Gastroesophageal sphincter (tissue), 4 donors: ENCODE results near the gene ZFR. TPM values are rescaled to one million over a fixed set of nuclear protein-coding genes. Genes with fewer than 3 reads are reported as not detected.
"Not testable (repeated sequence)": the region's sequence is repeated elsewhere in the genome, so short reads cannot be mapped to it uniquely, and the experiment has no call there.

ENCODE experiments used
- ATAC-seq: fragments of 150-250 bp; one replicate; pipeline ENCODE4 v1.9.1; 2016; ENCODE audit warnings: mild to moderate bottlenecking, moderate library complexity
- H3K27ac ChIP-seq, 4 donors: fragments of 200-600 bp; sonication (generic) in 3 of 4; 1 replicate in 3 of 4; 2 replicates in 1 of 4; pipeline ENCODE4 v1.5.1; 2016 to 2019
- H3K27me3 ChIP-seq: fragments of 200-600 bp; sonication (generic); one replicate; pipeline ENCODE4 v1.5.1; 2019
- H3K36me3 ChIP-seq, 2 donors: fragments of 200-600 bp; sonication (generic); one replicate each; pipeline ENCODE4 v1.5.1; 2019; ENCODE audit warnings: control low read depth in 1 of 2
- H3K4me1 ChIP-seq, 3 donors: fragments of 200-600 bp; sonication (generic); 1 replicate in 2 of 3; 2 replicates in 1 of 3; pipeline ENCODE4 v1.5.1; 2016 to 2019; ENCODE audit warnings: control low read depth in 2 of 3
- H3K4me3 ChIP-seq, 2 donors: fragments of 200-600 bp; sonication (generic); one replicate each; pipeline ENCODE4 v1.5.1; 2019; ENCODE audit warnings: mild to moderate bottlenecking in 1 of 2, moderate library complexity in 1 of 2
- H3K9me3 ChIP-seq, 3 donors: fragments of 200-600 bp; sonication (generic); one replicate each; pipeline ENCODE4 v1.5.1; 2017 to 2019; ENCODE audit warnings: control low read depth in 2 of 3
- EP300 ChIP-seq: sonication (generic); formaldehyde crosslinking; IDR thresholded peaks from one replicate; pipeline ENCODE4 v1.6.1; 2017; ENCODE audit warnings: antibody characterized with exemption, mild to moderate bottlenecking
- POLR2A ChIP-seq, 2 donors: fragments of 450-650 bp; IDR thresholded peaks; one replicate each; pipeline ENCODE4 v1.6.1; 2017; ENCODE audit warnings: antibody characterized with exemption in 2 of 2, mild to moderate bottlenecking in 2 of 2, moderate library complexity in 1 of 2
- POLR2AphosphoS5 ChIP-seq: sonication (generic); formaldehyde crosslinking; IDR thresholded peaks from one replicate; pipeline ENCODE4 v1.6.1; 2017; ENCODE audit warnings: antibody characterized with exemption
- WGBS, 2 donors: methylation state at CpG; one replicate each; pipeline ENCODE4 v1.1.5; 2018; ENCODE audit warnings: low coverage in 1 of 2; 5-methylcytosine and 5-hydroxymethylcytosine counted together
- total RNA-seq, 4 donors: library from RNA; depleted of rRNA; stranded (reverse); fragments of >200 nt; gene quantifications; one replicate each; pipeline ENCODE4 v1.1.0, GENCODE V29; 2016
- TF ChIP-seq, protein P1 (sequence below), 4 experiments: fragments of 200-600 bp in 2 of 4; fragments of 450-650 bp in 2 of 4; sonication (generic) in 1 of 4; IDR thresholded peaks; one replicate each; pipeline ENCODE4 v1.5.1; 2017 to 2019; ENCODE audit warnings: antibody characterized with exemption in 4 of 4, mild to moderate bottlenecking in 2 of 4, moderate library complexity in 2 of 4

The ZFR gene
- total RNA-seq, 4 donors from 2014 or later = 92.9 to 108 (median 100) TPM

DNA sequence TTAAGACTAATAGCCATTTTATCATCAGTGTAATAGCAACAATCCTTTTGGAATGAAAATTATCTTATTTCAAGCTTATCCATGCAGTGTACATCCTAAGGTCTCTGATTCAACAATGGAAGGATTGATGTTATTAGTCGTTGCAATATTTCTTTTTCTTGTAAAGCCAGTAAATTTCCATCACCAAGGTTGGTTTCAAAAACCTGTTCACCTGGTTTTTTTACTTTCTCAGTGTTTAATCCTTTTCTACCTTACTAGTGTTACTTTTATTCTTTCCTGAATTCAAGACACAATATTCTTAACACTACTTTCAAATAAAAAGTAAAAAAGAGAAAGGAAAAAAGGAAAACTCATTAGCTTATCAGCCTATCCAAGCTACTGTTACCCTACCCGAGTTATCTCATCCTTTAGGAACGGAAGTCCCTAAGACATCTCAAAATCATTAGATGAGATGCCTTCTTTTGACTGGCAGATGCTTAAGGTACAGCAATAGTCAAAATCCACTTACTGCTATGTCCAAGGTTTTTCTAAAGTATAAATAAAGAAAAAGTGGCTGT lies 5.4 kb downstream of the ZFR start:
- no peak overlapping the region for H3K27ac ChIP-seq
- no peaks in the 10 kb centered on the region for H3K27me3 ChIP-seq
- WGBS, 2 donors = 66 to 68% methylated on average over 3 of the region's 3 CpGs
- H3K9me3 ChIP-seq = no peaks in the 10 kb centered on the region
- no peak for ATAC-seq
- H3K4me3 ChIP-seq = no peak overlapping the region
- TF ChIP-seq POLR2AphosphoS5 = no peak
- TF ChIP-seq, protein P1, sequence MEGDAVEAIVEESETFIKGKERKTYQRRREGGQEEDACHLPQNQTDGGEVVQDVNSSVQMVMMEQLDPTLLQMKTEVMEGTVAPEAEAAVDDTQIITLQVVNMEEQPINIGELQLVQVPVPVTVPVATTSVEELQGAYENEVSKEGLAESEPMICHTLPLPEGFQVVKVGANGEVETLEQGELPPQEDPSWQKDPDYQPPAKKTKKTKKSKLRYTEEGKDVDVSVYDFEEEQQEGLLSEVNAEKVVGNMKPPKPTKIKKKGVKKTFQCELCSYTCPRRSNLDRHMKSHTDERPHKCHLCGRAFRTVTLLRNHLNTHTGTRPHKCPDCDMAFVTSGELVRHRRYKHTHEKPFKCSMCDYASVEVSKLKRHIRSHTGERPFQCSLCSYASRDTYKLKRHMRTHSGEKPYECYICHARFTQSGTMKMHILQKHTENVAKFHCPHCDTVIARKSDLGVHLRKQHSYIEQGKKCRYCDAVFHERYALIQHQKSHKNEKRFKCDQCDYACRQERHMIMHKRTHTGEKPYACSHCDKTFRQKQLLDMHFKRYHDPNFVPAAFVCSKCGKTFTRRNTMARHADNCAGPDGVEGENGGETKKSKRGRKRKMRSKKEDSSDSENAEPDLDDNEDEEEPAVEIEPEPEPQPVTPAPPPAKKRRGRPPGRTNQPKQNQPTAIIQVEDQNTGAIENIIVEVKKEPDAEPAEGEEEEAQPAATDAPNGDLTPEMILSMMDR (IDR thresholded peaks at IDR 0.05) = no peak
- no peak for TF ChIP-seq EP300
- TF ChIP-seq POLR2A (IDR thresholded peaks at IDR 0.05) = no peak
- no peaks in the 10 kb centered on the region for H3K36me3 ChIP-seq
- H3K4me1 ChIP-seq = peaks cover 8 to 89% (median 8%) of the 10 kb centered on the region in 3 donors

DNA sequence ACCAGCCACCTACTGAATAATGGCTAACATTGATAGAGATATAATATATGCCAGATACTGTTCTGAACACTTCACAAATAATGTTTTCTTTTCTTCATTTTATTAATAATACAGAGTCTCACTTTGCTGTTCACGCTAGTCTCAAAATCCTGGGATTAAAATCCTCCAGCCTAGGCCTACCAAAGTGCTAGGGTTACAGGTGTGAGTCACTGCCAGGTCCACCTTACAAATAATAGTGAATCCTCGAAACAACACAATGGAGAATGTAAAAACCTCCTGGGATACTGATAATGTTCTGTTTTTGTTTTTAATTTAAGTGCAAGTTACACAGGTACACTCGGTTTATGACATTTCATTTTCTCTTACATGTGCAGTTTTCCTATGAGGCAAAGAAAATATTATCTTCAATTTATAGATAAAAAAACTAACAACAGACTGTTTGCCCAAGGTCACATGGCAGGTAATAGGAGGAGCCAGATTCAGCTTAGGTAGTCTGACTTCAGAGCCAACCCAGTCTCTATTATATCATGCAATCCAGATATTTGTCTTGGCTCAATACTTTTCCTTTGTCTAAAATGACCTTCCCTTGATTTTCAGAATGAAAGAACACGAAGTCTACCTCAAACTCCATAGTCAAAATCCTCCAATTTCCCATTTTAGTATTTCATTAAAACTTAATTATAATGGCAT lies 7.8 kb downstream of the ZFR start:
- Histone ChIP-seq H3K9me3 (no peaks in the 10 kb centered on the region), H3K27me3 (no peaks in the 10 kb centered on the region), H3K36me3 (no peaks in the 10 kb centered on the region), H3K4me3 (no peak overlapping the region), H3K4me1 (peaks cover 8 to 85% (median 8%) of the 10 kb centered on the region in 3 donors), H3K27ac (no peak overlapping the region)
- TF ChIP-seq POLR2A (IDR thresholded peaks at IDR 0.05) (no peak), POLR2AphosphoS5 (no peak), EP300 (no peak)
- TF ChIP-seq, protein P1 (IDR thresholded peaks at IDR 0.05) = no peak
- no peak for ATAC-seq
- WGBS, 2 donors = 84 to 85% methylated on average over 4 of the region's 4 CpGs

DNA sequence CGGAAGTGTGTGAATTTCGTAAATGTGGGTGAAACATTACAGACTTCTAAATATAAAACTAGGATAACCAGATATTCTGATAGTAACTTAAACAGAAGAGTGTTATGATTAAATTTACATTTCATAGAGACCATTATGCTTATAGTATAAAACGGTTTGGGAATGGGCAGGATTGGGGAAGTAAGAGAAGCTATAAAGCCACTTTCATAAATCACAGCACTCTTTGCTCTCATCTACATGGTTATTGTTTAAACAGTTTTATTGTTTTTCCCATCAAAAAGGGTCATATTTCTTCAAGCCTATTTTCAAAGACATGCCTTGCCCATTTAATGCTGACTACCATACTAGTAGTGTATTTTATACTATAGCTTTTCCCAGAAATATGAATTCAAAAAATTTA lies 9.2 kb downstream of the ZFR start:
- TF ChIP-seq, protein P1 (IDR thresholded peaks at IDR 0.05) = no peak
- TF ChIP-seq EP300 = no peak
- TF ChIP-seq POLR2A (IDR thresholded peaks at IDR 0.05) = no peak
- no peak for TF ChIP-seq POLR2AphosphoS5
- H3K4me1 ChIP-seq = peaks cover 8 to 79% (median 8%) of the 10 kb centered on the region in 3 donors
- H3K9me3 ChIP-seq = no peaks in the 10 kb centered on the region
- WGBS, 2 donors = 72 to 80% methylated on average over 3 of the region's 3 CpGs
- no peak overlapping the region for H3K27ac ChIP-seq
- H3K27me3 ChIP-seq = no peaks in the 10 kb centered on the region
- H3K36me3 ChIP-seq = no peaks in the 10 kb centered on the region
- ATAC-seq = no peak
- H3K4me3 ChIP-seq = no peak overlapping the region

DNA sequence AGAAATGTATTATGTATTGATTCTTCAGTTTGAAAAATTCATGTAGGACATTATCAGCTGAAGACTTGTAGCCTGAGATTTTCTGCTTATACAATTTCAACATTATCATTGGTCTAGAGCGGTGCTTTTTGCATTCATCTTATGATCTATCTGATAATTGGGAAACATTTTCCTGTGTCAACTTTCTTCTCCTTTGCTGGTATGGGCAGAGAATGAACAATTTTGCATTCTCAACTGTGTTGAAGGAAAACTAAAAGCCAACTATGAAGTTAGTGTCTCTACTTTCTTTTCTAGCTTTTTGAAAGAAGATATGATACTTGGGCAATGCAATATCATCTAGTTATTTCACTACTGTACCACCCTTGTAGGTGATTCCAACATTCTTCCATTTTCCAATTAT lies 10.3 kb downstream of the ZFR start:
- 25 to 47% methylated on average over 1 of the region's 1 CpG for WGBS, 2 donors
- Histone ChIP-seq H3K4me3 (no peak overlapping the region), H3K9me3 (no peaks in the 10 kb centered on the region), H3K27ac (no peak overlapping the region), H3K27me3 (no peaks in the 10 kb centered on the region), H3K4me1 (peaks cover 5 to 79% (median 8%) of the 10 kb centered on the region in 3 donors), H3K36me3 (peaks cover 0 to 1% of the 10 kb centered on the region in 2 donors)
- ATAC-seq = no peak
- no peak for TF ChIP-seq POLR2A (IDR thresholded peaks at IDR 0.05)
- TF ChIP-seq POLR2AphosphoS5 = no peak
- TF ChIP-seq, protein P1 (IDR thresholded peaks at IDR 0.05) = no peak
- TF ChIP-seq EP300 = no peak

DNA sequence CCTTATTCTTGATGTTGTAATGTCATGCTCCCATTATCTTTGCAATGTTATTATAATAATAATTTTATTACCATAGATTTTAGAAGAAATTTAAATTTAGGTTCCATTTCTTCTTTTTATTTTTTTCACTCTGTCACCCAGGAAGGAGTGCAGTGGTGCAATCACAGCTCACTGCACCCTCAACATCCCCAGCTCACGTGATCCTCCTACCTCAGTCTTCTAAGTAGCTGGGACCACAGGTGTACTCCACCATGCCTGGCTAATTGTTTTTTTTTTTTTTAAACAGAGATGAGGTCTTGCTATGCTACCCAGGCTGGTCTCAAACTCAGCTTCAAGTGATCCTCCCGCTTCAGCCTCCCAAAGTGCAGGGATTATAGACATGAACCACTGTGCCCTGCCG lies 11.9 kb downstream of the ZFR start:
- no peaks in the 10 kb centered on the region for H3K27me3 ChIP-seq
- H3K9me3 ChIP-seq = no peaks in the 10 kb centered on the region
- peaks cover 0 to 16% of the 10 kb centered on the region in 2 donors for H3K36me3 ChIP-seq
- peaks cover 3 to 70% (median 3%) of the 10 kb centered on the region in 3 donors for H3K4me1 ChIP-seq
- no peak for TF ChIP-seq POLR2A (IDR thresholded peaks at IDR 0.05)
- TF ChIP-seq, protein P1 (IDR thresholded peaks at IDR 0.05) = no peak
- TF ChIP-seq EP300 = no peak
- TF ChIP-seq POLR2AphosphoS5 = no peak
- no peak overlapping the region for H3K27ac ChIP-seq
- ATAC-seq = no peak
- 83 to 94% methylated on average over 1 to 3 of the region's 3 CpGs for WGBS, 2 donors
- no peak overlapping the region for H3K4me3 ChIP-seq

DNA sequence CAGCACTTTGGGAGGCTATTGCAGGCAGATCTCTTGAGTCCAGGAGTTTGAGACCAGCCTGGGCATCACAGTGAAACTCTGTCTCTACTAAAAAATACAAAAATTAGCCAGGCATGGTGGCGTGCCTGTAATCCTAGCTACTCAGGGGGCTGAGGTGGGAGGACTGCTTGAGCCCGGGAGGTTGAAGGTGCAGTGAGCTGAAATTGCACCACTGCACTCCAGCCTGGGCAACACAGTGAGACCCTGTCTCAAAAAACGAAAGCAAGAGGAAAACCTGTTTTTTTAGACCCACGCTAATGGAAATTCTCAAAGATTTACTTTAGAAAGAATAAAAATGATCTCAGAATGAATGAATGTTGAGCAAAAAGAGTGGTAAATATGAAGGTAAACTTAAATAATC lies 13.7 kb downstream of the ZFR start:
- ATAC-seq, H3K27me3 ChIP-seq, H3K4me3 ChIP-seq, H3K27ac ChIP-seq: not testable (repeated sequence)
- Histone ChIP-seq H3K4me1 (peaks cover 0 to 57% (median 0%) of the 10 kb centered on the region in 3 donors), H3K36me3 (peaks cover 0 to 26% of the 10 kb centered on the region in 2 donors), H3K9me3 (peaks cover 0 to 12% (median 0%) of the 10 kb centered on the region in 3 donors)
- WGBS, 2 donors = 85 to 95% methylated on average over 3 to 4 of the region's 4 CpGs
